K562 (cell line): ENCODE measurements around the gene MRPL41. TPM values are rescaled to one million over a fixed set of nuclear protein-coding genes. Genes with fewer than 3 reads are reported as not detected.

Experiments
- CBX3 ChIP-seq, 2 experiments: IDR thresholded peaks; 1 replicate in 1 of 2; 2 replicates in 1 of 2; pipeline ENCODE4 v1.6.1; 2012; ENCODE audit warnings: inconsistent platforms in 2 of 2, low read length in 2 of 2, borderline replicate concordance in 1 of 2, control low read depth in 1 of 2
- CREM ChIP-seq: IDR thresholded peaks from 2 replicates; pipeline ENCODE4 v1.6.1; 2014; ENCODE audit warnings: antibody characterized with exemption, low read depth
- FOXJ2 ChIP-seq: fragments of 200-800 bp; sonication (Bioruptor generic); IDR thresholded peaks from 2 replicates; pipeline ENCODE4 v1.6.1; 2016; ENCODE audit warnings: missing genetic modification characterization, missing compliant biosample characterization
- FOXK2 ChIP-seq, 2 experiments: fragments of 450-650 bp; IDR thresholded peaks in 1 of 2; conservative IDR thresholded peaks in 1 of 2; 2 replicates each; pipeline ENCODE4 v1.6.1; 2016; ENCODE audit warnings: low read depth in 2 of 2, mild to moderate bottlenecking in 1 of 2
- ILK ChIP-seq: fragments of 450-650 bp; IDR thresholded peaks from 2 replicates; pipeline ENCODE4 v1.6.1; 2016; ENCODE audit warnings: missing genetic modification characterization, low read depth, mild to moderate bottlenecking, missing compliant biosample characterization, moderate library complexity, borderline replicate concordance
- L3MBTL2 ChIP-seq: fragments of 450-650 bp; IDR thresholded peaks from 2 replicates; pipeline ENCODE4 v1.6.1; 2016; ENCODE audit warnings: mild to moderate bottlenecking, moderate library complexity
- NCOA2 ChIP-seq, 2 experiments: fragments of 450-650 bp; IDR thresholded peaks; 2 replicates each; pipeline ENCODE4 v1.6.1; 2018; ENCODE audit warnings: mild to moderate bottlenecking in 2 of 2, moderate library complexity in 1 of 2; ENCODE audit not compliant: partially characterized antibody in 2 of 2
- NRF1 ChIP-seq, 2 experiments: fragments of 450-650 bp; IDR thresholded peaks in 1 of 2; conservative IDR thresholded peaks in 1 of 2; 2 replicates each; pipeline ENCODE4 v1.6.1; 2014; ENCODE audit warnings: mild to moderate bottlenecking in 2 of 2
- POLR2B ChIP-seq: fragments of 450-650 bp; IDR thresholded peaks from 2 replicates; pipeline ENCODE4 v1.6.1; 2018; ENCODE audit warnings: low read depth; ENCODE audit not compliant: partially characterized antibody
- PRPF4 ChIP-seq: fragments of 200-400 bp; formaldehyde crosslinking; IDR thresholded peaks from one replicate; pipeline ENCODE4 v1.6.1; 2017; ENCODE audit warnings: low read length, low read depth, mild to moderate bottlenecking; ENCODE audit not compliant: insufficient read depth, poor library complexity, severe bottlenecking
- STAG1 ChIP-seq: sonication (generic); formaldehyde crosslinking; IDR thresholded peaks from 2 replicates; pipeline ENCODE4 v1.5.0; 2020; ENCODE audit warnings: missing genetic modification reagents, borderline replicate concordance
- TCF3 ChIP-seq: sonication (generic); formaldehyde crosslinking; IDR thresholded peaks from 2 replicates; pipeline ENCODE4 v1.4.0; 2020; ENCODE audit warnings: mild to moderate bottlenecking, missing genetic modification reagents
- WHSC1 ChIP-seq: IDR thresholded peaks from one replicate; pipeline ENCODE4 v1.6.1; 2012; ENCODE audit warnings: low read length, control low read depth, inconsistent platforms
- ZNF174 ChIP-seq: fragments of 250-450 bp; sonication (Bioruptor Pico); IDR thresholded peaks from 2 replicates; pipeline ENCODE4 v1.4.0; 2020; ENCODE audit warnings: mild to moderate bottlenecking
- ZNF24 ChIP-seq: fragments of 450-650 bp; IDR thresholded peaks from 2 replicates; pipeline ENCODE4 v1.6.1; 2016
- ZNF668 ChIP-seq: fragments of 250-450 bp; sonication (Bioruptor Pico); IDR thresholded peaks from 2 replicates; pipeline ENCODE4 v1.8.0; 2022; ENCODE audit warnings: mild to moderate bottlenecking, inconsistent platforms
- ZZZ3 ChIP-seq: fragments of 450-650 bp; IDR thresholded peaks from 2 replicates; pipeline ENCODE4 v1.6.1; 2016; ENCODE audit warnings: antibody characterized with exemption, mild to moderate bottlenecking, moderate library complexity
- polyA plus RNA-seq, 8 experiments: library from polyadenylated mRNA; depleted of rRNA in 4 of 8; stranded (reverse) in 5 of 8; unstranded in 3 of 8; fragments of >200 nt; fragmentation: Nextera tagmentation in 2 of 8; fragmentation: Illumina TruSeq in 1 of 8; extraction: Ambion mirVana in 2 of 8; extraction: Trizol in 1 of 8; gene quantifications; 2 replicates each; pipeline versions ENCODE4 v1.2.1 to v1.2.3, GENCODE V29; 2011 to 2014; ENCODE audit warnings: inconsistent platforms in 1 of 8, missing spikeins in 1 of 8
- total RNA-seq, 7 experiments: library from RNA; depleted of rRNA in 6 of 7; stranded (reverse); fragments of >200 nt in 6 of 7; fragmentation: Illumina TruSeq in 2 of 7; extraction: Trizol in 2 of 7; gene quantifications; 2 replicates each; pipeline versions ENCODE4 v1.2.1 to v1.2.3, GENCODE V29; 2011 to 2021; ENCODE audit warnings: low replicate concordance in 1 of 7
- TF ChIP-seq, protein P1 (sequence below): fragments of 450-650 bp; IDR thresholded peaks from 2 replicates; pipeline ENCODE4 v1.6.1; 2017; ENCODE audit warnings: antibody characterized with exemption, mild to moderate bottlenecking
- TF ChIP-seq, protein P2 (sequence below): fragments of 250-450 bp; sonication (Bioruptor Pico); IDR thresholded peaks from 2 replicates; pipeline ENCODE4 v1.5.0; 2022; ENCODE audit warnings: mild to moderate bottlenecking

MRPL41 gene
- total and polyA plus RNA-seq, 9 of the 15 experiments (the other 6 are each of a cell fraction or from before 2014, with no cell fraction given), result 2.6 to 259 (median 21.6) TPM

DNA sequence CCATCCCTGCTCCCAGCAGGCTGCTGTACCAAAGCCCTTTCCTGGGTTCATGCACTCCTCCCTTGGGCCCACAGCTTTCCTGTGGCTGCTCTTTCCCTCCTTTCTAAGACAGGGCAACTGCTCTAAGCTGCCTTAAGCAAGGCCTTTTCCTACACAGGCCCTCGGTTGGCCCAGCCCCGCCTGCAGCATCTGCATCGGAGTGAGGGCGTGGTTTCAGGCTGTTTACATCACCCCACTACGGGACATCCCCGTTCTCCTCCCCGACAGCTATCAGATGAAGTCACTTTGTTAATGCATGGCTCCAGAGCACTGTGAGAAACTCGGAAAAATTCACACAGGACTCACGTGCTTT is 23.7 kb downstream of the MRPL41 start (continued):
- TF ChIP-seq WHSC1 (no peak), L3MBTL2 (no peak), ZNF24 (no peak), CREM (peak; percentile 30; the same call in 1 of the 2 replicates), FOXK2 (conservative IDR thresholded peaks at IDR 0.05 in 1 of 2, IDR thresholded peaks at IDR 0.05 in 1 of 2; ENCODE audit: low read depth in 2 of 2) (peak; percentile 91 to 94), STAG1 (CRISPR knock-in tag) (no peak), POLR2B (peak; percentile 22), ZNF668 (CRISPR knock-in tag) (no peak), CBX3 (IDR thresholded peaks at IDR 0.05; ENCODE audit: borderline replicate concordance in 1 of 2, low read length in 2 of 2) (no peak), NRF1 (conservative IDR thresholded peaks at IDR 0.05 in 1 of 2, IDR thresholded peaks at IDR 0.05 in 1 of 2) (0 out of 4 replicates have a peak, but pooled peaks have one; percentile 11 to 28), ILK (tag) (no peak), ZNF174 (CRISPR knock-in tag) (no peak), PRPF4 (no peak), FOXJ2 (peak; percentile 85), TCF3 (no peak), ZZZ3 (no peak), NCOA2 (IDR thresholded peaks at IDR 0.05; ENCODE audit: partially characterized antibody in 2 of 2) (no peak)
- TF ChIP-seq, protein P1, sequence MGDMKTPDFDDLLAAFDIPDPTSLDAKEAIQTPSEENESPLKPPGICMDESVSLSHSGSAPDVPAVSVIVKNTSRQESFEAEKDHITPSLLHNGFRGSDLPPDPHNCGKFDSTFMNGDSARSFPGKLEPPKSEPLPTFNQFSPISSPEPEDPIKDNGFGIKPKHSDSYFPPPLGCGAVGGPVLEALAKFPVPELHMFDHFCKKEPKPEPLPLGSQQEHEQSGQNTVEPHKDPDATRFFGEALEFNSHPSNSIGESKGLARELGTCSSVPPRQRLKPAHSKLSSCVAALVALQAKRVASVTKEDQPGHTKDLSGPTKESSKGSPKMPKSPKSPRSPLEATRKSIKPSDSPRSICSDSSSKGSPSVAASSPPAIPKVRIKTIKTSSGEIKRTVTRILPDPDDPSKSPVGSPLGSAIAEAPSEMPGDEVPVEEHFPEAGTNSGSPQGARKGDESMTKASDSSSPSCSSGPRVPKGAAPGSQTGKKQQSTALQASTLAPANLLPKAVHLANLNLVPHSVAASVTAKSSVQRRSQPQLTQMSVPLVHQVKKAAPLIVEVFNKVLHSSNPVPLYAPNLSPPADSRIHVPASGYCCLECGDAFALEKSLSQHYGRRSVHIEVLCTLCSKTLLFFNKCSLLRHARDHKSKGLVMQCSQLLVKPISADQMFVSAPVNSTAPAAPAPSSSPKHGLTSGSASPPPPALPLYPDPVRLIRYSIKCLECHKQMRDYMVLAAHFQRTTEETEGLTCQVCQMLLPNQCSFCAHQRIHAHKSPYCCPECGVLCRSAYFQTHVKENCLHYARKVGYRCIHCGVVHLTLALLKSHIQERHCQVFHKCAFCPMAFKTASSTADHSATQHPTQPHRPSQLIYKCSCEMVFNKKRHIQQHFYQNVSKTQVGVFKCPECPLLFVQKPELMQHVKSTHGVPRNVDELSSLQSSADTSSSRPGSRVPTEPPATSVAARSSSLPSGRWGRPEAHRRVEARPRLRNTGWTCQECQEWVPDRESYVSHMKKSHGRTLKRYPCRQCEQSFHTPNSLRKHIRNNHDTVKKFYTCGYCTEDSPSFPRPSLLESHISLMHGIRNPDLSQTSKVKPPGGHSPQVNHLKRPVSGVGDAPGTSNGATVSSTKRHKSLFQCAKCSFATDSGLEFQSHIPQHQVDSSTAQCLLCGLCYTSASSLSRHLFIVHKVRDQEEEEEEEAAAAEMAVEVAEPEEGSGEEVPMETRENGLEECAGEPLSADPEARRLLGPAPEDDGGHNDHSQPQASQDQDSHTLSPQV, result no peak
- TF ChIP-seq, protein P2, sequence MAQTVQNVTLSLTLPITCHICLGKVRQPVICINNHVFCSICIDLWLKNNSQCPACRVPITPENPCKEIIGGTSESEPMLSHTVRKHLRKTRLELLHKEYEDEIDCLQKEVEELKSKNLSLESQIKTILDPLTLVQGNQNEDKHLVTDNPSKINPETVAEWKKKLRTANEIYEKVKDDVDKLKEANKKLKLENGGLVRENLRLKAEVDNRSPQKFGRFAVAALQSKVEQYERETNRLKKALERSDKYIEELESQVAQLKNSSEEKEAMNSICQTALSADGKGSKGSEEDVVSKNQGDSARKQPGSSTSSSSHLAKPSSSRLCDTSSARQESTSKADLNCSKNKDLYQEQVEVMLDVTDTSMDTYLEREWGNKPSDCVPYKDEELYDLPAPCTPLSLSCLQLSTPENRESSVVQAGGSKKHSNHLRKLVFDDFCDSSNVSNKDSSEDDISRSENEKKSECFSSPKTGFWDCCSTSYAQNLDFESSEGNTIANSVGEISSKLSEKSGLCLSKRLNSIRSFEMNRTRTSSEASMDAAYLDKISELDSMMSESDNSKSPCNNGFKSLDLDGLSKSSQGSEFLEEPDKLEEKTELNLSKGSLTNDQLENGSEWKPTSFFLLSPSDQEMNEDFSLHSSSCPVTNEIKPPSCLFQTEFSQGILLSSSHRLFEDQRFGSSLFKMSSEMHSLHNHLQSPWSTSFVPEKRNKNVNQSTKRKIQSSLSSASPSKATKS (CRISPR knock-in tag), result no peak
